MCF 10A (cell line): ENCODE data around the gene CCL15. TPM values are rescaled to one million over a fixed set of nuclear protein-coding genes. Genes with fewer than 3 reads are reported as not detected.
A peak's percentile ranks its signal among the peaks of the same experiment; 100 is the strongest.

Experiments
- BruUV-seq: library from RNA; stranded (reverse); fragments of 400-500 nt; replicated peaks from 2 replicates; lab custom pipeline; 2021; lab: Mats Ljungman, UMichigan
- CTCF ChIA-PET: fragments of 300-600 bp; sonication (Branson Sonifier 250); formaldehyde crosslinking; extraction: SDS; loops from one replicate; lab custom pipeline; 2021; ENCODE audit warnings: antibody characterized with exemption, inconsistent platforms; lab: Yijun Ruan, JAX
- POLR2A ChIA-PET: fragments of 300-600, 350-650 bp; sonication (Branson Sonifier 250); formaldehyde crosslinking; extraction: SDS; loops from one replicate; lab custom pipeline; 2020; ENCODE audit warnings: antibody characterized with exemption, inconsistent platforms; lab: Yijun Ruan, JAX
- DNase-seq: peaks from one replicate; pipeline ENCODE4 v3.0.0-alpha.2; 2018; ENCODE audit not compliant: unreplicated experiment
- H3K27ac Mint-ChIP-seq: one replicate; pipeline ENCODE4 v1.8.0; 2022; ENCODE audit warnings: mild to moderate bottlenecking, low read depth, mixed read lengths; ENCODE audit not compliant: unreplicated experiment
- H3K27me3 Mint-ChIP-seq: one replicate; pipeline ENCODE4 v1.8.0; 2022; ENCODE audit warnings: mixed read lengths; ENCODE audit not compliant: insufficient read depth, unreplicated experiment
- H3K36me3 Mint-ChIP-seq: one replicate; pipeline ENCODE4 v1.8.0; 2022; ENCODE audit warnings: mild to moderate bottlenecking, moderate library complexity, mixed read lengths; ENCODE audit not compliant: insufficient read depth, unreplicated experiment
- H3K4me1 Mint-ChIP-seq: one replicate; pipeline ENCODE4 v1.8.0; 2022; ENCODE audit warnings: mixed read lengths; ENCODE audit not compliant: insufficient read depth, unreplicated experiment
- H3K4me3 Mint-ChIP-seq: one replicate; pipeline ENCODE4 v1.8.0; 2022; ENCODE audit warnings: mild to moderate bottlenecking, moderate library complexity, mixed read lengths; ENCODE audit not compliant: unreplicated experiment
- H3K9me3 Mint-ChIP-seq: one replicate; pipeline ENCODE4 v1.8.0; 2022; ENCODE audit warnings: mixed read lengths; ENCODE audit not compliant: unreplicated experiment
- CTCF ChIP-seq: fragments of 200-600 bp; IDR thresholded peaks from one replicate; pipeline ENCODE4 v1.8.0; 2022; ENCODE audit warnings: antibody characterized with exemption, mild to moderate bottlenecking; ENCODE audit not compliant: unreplicated experiment
- intact Hi-C: fragments of 100-400 bp; cut with micrococcal nuclease; formaldehyde crosslinking; loops from 2 replicates; pipeline ENCODE4 v1.14.1; 2022
- total RNA-seq: library from RNA; stranded (reverse); gene quantifications from 2 replicates; pipeline ENCODE4 v1.2.3, GENCODE V29; 2022

The CCL15 gene
- total RNA-seq, 1 experiment from 2014 or later, result not detected

- no peak for TF ChIP-seq CTCF
- Mint-ChIP-seq H3K9me3 (no peaks in the 10 kb centered on the region), H3K4me1 (peaks cover 13% of the 10 kb centered on the region), H3K27me3 (peaks cover 42% of the 10 kb centered on the region), H3K4me3 (no peak overlapping the region), H3K36me3 (peaks cover 6% of the 10 kb centered on the region), H3K27ac (no peak overlapping the region)
- ChIA-PET CTCF (interaction anchor here (1.0 kb wide), 1 partner anchor 14 kb away, joined by 3 read pairs; no protein-coding TSS in a partner anchor), POLR2A (no interaction called here)
- no peak for DNase-seq
- intact Hi-C loops, result no loop called here
- no TSS peak for BruUV-seq
These were observed 32.8 kb upstream of the CCL15 start for GRCh38 chr17:36034127-36034526.

GRCh38 chr17:36030956-36031355 lies 29.6 kb upstream of the CCL15 start:
- H3K27me3 Mint-ChIP-seq, result peaks cover 45% of the 10 kb centered on the region
- H3K4me3 Mint-ChIP-seq, result no peak overlapping the region
- BruUV-seq, result no TSS peak
- peak overlapping the region; percentile 36 for H3K27ac Mint-ChIP-seq
- peaks cover 6% of the 10 kb centered on the region for H3K36me3 Mint-ChIP-seq
- peaks cover 13% of the 10 kb centered on the region for H3K4me1 Mint-ChIP-seq
- no peak for TF ChIP-seq CTCF
- ChIA-PET CTCF (interaction anchor here (1.0 kb wide), 1 partner anchor 452 kb away, joined by 4 read pairs; no protein-coding TSS in a partner anchor), POLR2A (no interaction called here)
- no peaks in the 10 kb centered on the region for H3K9me3 Mint-ChIP-seq
- intact Hi-C loops, result no loop called here
- DNase-seq, result no peak

GRCh38 chr17:36027761-36028160 lies 26.4 kb upstream of the CCL15 start:
- H3K27ac Mint-ChIP-seq, result no peak overlapping the region
- DNase-seq, result no peak

More at GRCh38 chr17:36027761-36028160, 26.4 kb upstream of the CCL15 start:
- intact Hi-C loops, result no loop called here
- Mint-ChIP-seq H3K4me3 (no peak overlapping the region), H3K4me1 (peaks cover 13% of the 10 kb centered on the region), H3K27me3 (peaks cover 28% of the 10 kb centered on the region), H3K36me3 (peaks cover 6% of the 10 kb centered on the region), H3K9me3 (no peaks in the 10 kb centered on the region)
- TF ChIP-seq CTCF, result no peak
- ChIA-PET POLR2A (interaction anchor here (0.7 kb wide), 1 partner anchor 23 kb away, joined by 4 read pairs; no protein-coding TSS in a partner anchor), CTCF (no interaction called here)
- no TSS peak for BruUV-seq
